Activated CD4-positive, alpha-beta T cell treated with anti-CD3 and anti-CD28 coated beads, Interleukin-2, Interleukin-6, amounts not matched to agents 100 ng/mL and 50 ng/mL, durations not matched to agents 16 hours and 8 hours (primary cell): ENCODE results near the gene APBB1.

Experiments used
- DNase-seq: peaks from one replicate; pipeline ENCODE4 v3.0.0-alpha.2; 2020

APBB1 gene

DNA sequence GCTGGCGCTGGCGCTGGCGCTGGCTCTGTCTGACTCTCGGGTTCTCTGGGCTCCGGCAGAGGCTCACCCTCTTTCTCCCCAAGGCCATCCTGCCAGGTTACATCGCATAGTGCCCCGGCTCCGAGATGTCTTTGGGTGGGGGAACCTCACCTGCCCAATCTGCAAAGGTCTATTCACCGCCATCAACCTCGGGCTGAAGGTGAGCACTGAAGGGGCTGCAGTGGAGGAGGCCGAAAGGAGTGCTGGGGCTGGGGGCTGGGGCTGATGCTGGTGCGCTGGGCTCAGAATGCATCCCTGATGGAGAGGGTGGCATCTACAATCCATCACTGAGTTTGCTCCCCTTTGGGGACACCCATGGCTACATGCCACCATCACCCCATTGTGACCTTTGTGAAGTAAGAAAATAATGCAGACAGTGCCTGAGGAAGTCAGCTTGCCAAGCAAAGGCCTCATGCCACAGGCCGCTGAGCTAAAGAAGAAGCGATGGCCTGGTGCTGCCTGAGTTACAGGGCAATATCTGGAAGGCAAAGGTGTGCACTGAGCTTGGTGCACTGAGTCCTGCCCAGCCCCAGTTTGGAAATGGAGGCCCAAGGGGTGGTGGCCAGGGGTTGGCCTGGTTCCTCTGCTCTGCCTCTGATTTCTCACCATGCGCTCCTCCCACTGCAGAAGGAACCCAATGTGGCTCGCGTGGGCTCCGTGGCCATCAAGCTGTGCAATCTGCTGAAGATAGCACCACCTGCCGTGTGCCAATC, 28.0 kb downstream of the APBB1 start:
- peak; percentile 5 for DNase-seq

DNA sequence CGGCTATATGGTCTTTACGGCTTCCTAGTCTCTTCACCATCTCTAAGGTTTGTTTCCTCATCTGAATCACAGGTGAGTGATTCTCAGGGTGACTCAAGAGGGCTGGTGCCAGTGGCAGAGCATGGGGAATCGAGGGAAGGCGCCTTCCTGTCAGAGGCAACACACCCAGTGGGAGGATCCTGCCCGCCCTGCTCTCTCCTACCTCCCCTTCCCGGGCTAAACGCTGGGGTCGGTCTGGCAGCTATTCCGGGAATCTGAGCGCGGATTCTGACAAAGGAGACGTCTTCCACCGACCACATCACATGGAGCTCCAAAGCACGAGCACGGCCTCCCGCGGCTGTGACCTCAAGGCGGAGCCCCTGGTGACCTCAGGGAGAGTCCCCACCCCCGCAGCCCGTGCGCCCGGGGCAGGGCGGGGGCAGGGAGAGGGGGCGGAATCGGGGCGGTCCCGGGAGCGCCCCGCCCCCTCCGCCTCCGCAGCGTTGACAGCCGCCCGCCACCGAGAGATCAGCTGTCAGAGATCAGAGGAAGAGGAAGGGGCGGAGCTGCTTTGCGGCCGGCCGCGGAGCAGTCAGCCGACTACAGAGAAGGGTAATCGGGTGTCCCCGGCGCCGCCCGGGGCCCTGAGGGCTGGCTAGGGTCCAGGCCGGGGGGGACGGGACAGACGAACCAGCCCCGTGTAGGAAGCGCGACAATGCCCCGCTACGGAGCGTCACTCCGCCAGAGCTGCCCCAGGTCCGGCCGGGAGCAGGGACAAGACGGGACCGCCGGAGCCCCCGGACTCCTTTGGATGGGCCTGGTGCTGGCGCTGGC, 28.8 kb downstream of the APBB1 start, which contains the start of gene SMPD1:
Gene SMPD1 (plus strand): TSS at position 570 of the 813 bp plus-strand sequence. CDS start 125 bp downstream, at position 695.
- peak; percentile 96 for DNase-seq

DNA sequence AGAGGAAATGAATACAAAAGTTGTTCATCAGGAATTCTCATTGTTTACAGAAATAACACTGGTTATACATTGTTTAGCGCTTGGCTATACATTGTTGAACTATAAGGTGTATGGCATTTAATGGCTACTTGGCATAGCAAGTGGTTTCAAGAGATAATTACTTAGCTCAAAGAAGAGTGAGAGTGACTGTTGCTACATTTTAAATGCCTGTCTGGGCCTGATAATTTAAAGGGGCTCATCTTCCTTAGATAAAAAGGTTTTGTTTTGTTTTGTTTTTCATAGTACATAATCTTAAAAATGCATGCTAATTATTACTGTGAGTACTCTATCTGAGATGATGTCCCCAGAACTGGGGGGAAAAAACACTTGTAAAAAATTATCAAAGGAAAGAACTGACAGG, 30.1 kb downstream of the APBB1 start:
- DNase-seq, result no peak

DNA sequence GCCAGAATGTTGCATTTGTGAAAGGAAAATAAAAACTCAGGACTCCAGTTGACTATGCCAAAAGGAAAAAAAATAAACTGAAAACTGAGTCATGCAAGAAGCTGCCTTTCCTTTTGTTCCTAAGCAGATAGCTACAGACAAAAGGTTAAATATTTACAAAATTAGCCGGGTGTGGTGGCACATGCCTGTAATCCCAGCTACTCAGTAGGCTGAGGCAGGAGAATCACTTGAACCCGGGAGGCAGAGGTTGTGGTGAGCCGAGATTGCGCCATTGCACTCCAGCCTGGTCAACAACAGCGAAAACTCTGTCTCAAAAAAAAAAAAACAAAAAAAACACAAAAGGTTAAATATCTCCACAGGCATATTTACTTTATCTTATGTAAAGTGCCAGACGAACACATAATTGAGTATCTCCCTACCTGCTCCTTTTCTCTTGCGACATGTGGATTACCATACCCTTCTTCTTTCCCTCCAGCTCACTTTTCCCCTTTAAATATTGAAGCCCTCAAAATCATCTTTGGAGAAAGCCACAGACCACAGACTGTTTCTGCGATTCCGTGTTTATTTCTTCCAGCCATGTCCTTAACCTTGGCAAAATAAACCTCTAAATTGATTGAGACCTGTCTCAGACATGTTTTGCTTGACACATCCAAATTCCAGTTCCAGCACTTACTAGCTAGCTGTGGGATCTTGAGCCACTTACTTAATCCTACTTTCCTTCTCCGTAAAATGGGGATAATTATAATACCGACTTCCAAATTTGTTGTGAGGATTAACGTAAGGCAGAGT, 30.9 kb downstream of the APBB1 start:
- no peak for DNase-seq

DNA sequence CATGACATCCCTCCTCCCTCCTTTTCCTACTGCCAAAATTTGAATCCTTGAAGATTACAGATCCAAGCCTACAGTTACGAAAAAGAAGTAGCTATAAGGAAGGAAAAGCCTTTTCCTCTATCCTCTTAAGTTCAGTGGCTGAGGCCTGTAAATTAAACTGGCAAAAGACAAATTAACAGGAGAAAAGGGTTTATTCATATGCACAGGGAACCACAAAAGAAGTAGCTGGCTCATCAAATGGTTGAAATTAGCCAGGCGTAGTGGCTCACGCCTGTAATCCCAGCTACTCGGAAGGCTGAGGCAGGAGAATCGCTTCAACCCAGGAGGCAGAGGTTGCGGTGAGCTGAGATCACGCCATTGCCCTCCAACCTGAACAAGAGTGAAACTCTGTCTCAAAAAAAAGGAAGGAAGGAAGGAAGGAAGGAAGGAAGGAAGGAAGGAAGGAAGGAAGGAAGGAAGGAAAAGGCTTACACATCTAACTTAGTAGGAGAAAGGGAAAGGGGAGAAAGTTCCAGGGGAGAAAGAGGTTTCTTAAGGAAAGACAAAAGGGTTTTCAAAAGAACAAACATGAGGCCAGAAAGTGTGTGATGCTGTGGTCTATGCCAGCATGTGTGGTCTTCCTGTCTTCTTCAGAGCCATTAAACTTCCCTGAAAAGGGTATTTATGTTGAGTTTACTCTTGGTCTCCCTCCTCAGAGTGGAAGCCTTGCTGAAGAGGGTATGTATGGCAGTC, 33.7 kb downstream of the APBB1 start:
- no peak for DNase-seq

DNA sequence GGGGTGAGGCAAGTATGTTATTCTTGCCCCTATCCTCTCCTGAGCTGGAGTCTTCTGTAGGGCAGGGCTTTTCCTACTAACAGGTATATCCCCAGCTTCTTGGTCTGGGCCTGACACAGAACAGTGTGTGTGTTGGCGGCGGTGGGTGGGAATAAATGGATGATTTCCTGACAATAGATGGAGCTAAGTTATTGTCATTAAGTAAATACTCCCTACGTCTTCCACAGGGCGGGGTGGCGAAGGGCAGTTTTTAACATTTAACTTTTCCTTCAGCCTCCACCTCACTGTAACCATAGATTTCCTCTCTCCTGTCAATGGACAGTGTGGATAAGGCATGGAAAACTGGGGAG, 40.3 kb downstream of the APBB1 start:
- DNase-seq, result no peak

DNA sequence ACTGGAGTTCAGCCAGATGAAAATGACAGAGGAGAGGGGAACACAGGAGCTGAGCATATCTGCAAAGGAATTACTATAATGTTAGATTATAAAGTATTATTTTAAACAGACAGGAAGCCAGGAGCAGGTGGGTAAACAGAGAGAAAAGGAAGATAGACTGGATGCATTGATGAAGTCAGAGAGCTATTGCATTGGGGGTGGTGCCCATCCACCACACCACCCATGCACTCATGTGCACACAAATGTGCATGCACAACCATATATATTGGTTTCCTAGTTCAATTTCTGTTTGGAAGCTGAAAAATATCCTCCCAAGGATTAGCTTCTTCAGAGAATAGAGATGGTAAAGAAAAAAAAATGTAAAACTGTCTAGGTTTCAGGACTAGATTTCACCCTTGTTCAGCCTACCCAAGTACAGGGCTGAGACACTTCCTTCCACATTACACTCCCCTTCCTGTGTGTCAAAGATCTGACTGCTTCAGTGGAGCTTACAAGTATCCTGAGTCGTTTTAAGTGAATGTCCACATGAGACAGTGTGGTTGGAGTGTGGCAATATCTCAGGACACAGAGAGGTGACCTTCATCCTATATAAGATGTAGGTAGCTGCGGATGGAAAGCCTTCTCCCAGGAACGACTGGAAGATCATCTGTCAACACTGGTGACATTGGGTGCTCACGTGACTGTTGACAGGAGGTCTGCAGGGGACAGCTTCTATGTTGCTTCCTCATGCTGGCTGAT, 40.8 kb downstream of the APBB1 start:
- peak; percentile 16 for DNase-seq

DNA sequence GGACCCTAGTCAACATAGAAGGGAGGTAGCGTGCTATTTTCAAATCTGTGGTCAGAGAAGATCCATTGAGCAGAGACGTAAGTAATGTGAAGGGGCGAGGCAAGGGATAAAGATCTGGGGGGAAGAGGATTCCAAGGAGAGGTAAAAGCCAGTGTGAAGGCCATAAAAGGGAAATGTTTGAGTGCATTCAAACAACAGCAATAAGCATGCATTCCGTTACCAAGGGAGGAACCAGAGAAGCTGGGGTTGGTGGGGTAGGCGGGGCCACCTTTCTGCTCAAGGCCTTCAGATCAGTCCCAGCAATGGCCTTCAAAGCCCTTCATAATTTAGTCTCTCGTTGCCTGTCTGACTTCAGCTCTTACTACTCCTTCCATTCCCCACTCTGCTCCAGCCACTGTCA, 47.1 kb downstream of the APBB1 start:
- DNase-seq, result no peak

GRCh38 chr11:6365659-6366058, 53.2 kb downstream of the APBB1 start:
- no peak for DNase-seq

GRCh38 chr11:6362873-6363678, 55.8 kb downstream of the APBB1 start:
- DNase-seq, result peak; percentile 83

DNA sequence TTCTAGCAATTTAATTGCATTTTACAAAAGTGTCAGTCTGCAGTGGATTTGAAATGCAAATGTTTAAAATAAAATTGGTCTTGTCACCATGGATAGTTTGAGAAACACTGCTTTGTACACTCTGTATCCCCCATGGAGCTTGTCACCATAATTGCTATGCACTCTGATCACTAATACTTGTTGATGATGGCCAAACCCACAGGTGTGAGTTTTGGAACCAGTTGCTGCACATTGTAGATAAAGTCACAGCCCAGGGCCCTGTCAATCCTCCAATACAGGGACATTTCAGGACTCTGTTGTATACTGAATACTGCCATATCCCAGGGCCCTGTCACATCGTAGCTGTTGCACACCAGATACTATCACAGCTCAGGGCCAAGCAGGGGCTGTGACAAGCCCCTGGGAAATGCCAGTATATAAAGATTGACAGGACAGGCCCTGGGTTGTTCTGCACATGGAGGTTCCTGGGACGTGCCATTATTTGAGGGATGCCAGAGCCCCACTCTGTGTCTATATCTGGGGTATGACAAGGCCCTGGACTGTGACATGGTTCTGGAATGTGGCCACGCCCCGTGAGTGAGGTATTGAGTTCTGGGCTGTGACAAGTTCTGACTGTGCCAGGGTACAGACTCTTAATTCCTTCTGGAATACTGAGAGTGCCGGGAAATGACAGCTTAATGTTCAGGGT, 56.6 kb downstream of the APBB1 start:
- no peak for DNase-seq

DNA sequence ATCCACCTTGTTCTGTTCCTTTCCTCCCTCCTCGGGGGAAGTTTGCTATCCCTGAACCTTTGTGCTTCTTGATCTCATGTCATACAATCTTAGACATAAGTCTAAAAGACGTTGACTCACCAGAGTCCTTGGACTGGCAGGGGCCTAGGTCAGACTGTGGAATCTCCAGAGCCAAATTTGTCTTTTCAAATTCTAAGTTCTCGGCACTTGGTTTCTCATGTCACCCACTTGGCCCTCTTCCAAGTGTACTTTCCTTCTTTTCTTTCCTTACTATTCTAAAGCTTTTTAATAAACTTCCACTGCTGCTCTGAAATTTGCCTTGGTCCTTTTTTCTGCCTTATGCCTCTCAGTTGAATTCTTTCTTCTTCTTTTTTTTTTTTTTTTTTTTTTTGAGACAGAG, 58.7 kb downstream of the APBB1 start:
- DNase-seq, result no peak

DNA sequence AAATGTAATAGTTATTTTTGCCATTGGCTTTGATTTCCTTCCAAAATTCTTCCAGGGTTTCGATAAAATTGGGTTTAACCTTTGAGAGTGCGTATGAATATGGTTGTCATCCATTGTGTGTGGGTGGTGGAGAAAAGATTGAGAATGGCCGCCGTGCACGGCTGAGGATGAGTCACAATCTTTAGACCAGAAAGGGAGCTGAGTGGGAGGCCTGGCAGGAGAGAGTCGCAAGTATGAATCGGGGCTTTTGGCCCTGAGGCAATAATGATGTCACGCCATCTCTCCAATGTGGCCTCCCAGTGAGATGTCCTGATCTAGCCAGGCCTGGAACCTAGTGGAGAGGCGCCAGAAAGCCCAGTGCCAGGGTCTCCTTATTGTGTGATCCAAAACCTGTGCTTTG, 61.7 kb downstream of the APBB1 start:
- DNase-seq, result peak; percentile 55

DNA sequence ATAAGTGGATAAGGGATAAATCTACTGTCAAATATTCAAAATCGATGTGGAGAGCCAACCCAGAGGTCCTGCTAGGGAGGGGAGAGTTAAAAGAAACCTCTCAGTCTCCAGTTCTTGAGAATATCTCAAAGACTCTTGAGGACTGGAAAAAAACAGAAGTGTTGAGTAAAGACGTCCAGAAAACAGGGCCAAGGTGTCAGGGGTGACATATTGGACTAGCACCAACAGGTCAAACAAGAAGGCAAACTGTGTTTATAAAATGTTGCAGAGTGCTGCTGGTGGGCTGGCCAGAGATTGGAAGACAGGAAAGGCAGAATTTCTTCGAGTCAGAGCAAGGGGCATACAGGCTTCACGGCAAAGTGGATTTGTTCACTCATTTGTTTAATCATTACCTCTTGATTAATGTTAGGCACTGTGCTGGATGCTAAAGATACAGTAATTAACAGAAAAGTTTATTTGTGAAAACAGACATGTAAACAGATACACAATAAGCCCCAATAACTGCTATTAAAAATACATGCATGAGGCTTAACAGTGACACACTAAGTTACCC, 62.3 kb downstream of the APBB1 start:
- DNase-seq, result no peak

DNA sequence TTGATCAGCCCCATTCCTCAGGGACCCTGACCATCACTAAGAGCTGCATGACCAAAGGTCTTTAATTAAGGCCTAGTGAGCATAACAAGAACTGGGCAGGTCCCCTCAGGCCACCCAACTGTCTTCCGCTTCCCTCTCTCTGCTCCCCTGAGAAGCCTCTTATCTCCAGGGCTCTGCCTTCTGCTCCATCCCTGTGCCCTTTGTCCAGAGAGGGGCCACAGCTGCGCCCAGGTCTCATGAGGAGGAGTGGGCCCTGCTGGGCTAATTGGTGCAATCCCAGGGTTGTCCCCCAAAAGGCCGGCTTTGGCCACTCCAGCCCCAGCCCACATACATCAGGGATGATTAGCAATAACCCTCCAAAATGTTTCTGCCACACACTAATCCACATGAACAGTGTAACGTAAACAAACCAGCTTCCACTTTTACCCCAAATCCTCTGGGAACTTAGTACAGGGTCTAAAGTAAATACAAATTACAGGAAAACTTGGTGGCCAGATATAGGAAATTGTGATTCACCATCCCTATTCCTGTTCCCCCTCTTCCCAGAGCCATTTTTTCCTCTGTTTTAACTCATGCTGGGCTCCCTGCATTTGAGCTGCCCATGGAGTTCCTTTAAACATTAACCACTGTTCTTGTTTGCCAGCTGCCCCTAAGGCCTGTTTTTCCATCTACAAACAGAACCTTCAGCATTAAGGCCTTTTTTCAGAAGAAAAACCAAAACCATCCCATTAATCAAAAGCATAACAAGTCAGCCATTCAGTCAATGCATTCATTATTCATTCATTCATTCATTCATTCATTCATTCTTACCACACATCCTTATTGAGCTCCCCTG, 64.0 kb downstream of the APBB1 start:
- DNase-seq, result no peak

DNA sequence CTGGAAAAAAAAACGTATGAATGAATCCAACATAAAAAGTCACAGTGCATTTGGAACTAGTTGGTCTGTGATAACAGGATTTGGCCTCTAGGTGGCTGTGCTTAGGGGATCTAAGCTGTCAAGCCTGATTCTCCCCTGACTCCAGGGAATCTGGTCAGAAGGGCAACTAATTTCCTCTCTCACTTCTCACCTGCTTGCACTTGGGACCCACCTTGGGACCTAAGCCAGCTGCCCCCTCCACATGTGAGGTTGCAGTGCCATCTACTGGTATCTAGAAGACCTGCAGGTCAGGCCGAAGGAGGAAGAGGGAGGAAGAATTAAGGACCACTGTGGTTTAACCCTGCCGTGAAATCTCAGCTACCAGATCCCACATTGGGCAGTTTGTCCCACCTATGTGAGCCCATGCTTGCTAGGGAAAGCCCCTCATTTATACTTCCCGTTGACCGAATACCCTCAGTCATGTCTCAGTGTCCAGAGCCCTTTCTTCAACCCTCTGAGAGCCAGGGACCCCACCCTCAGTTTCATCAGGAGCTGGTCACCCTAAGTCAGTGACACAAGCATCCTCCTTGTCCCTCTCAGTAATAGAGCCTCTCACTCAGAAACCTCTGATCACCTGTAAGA, 65.4 kb downstream of the APBB1 start:
- DNase-seq, result peak; percentile 77

DNA sequence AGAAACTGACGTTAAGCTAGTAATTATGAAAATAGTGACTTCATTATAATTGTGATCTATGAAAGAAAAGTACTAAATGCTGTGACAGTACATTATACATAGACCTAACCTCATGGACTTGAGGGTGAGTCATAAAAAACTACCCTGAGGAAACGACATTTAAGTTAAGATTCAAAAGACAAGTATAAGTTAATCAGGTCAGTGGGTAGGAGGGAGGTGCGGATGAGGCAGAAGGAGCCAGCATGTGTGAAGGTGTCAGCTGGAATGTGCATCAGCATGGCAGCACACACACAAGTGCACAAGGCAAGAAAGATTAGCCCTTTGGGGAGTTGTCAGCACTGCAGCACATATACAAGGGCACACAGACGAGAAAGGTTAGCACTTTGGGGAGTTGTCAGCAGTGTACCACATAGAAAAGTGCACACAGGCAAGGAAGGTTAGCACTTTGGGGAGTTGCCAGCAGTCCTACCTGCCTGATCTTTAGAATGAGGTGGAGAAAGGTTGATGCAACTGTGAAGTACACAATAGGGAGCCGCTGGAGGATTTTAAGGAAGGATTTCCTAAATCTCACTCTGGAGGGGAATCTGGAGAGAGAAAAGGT, 67.0 kb downstream of the APBB1 start:
- DNase-seq, result peak; percentile 58

GRCh38 chr11:6350486-6350885, 68.4 kb downstream of the APBB1 start:
- DNase-seq, result no peak
